NB4 (cell line): ENCODE measurements around the gene SH3D19.

Source experiments
- POLR2A ChIP-seq: IDR thresholded peaks from 2 replicates; pipeline ENCODE4 v1.6.1; 2011; ENCODE audit warnings: mild to moderate bottlenecking; ENCODE audit not compliant: insufficient read length; ENCODE audit errors: extremely low read depth
- TF ChIP-seq, protein P1 (sequence below): IDR thresholded peaks from one replicate; pipeline ENCODE4 v1.5.1; 2012; ENCODE audit warnings: low read depth, low read length
- TF ChIP-seq, protein P2 (sequence below): IDR thresholded peaks from 2 replicates; pipeline ENCODE4 v1.6.1; 2011; ENCODE audit warnings: low read depth, low read length

DNA sequence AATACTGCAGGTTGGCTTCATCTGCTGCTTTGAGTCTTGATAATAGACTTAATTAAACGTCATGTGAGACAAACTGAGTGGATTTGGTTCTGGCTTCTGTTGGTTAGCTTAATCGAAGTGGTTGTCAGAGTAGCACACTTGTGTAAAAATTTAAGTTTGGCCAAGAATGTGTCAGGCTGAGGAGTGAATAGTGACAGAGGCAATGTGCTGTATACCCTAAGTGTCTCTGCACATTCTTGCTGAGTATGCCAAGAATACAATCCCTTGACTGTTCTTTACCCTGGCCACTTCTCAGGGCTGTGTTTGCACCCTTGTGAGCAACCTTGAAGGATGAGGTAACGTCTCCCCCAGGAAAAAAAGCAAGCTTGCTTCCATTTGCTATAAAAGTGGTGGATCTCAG lies 211.1 kb downstream of the SH3D19 start:
- TF ChIP-seq, protein P1, sequence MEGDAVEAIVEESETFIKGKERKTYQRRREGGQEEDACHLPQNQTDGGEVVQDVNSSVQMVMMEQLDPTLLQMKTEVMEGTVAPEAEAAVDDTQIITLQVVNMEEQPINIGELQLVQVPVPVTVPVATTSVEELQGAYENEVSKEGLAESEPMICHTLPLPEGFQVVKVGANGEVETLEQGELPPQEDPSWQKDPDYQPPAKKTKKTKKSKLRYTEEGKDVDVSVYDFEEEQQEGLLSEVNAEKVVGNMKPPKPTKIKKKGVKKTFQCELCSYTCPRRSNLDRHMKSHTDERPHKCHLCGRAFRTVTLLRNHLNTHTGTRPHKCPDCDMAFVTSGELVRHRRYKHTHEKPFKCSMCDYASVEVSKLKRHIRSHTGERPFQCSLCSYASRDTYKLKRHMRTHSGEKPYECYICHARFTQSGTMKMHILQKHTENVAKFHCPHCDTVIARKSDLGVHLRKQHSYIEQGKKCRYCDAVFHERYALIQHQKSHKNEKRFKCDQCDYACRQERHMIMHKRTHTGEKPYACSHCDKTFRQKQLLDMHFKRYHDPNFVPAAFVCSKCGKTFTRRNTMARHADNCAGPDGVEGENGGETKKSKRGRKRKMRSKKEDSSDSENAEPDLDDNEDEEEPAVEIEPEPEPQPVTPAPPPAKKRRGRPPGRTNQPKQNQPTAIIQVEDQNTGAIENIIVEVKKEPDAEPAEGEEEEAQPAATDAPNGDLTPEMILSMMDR, result no peak
- TF ChIP-seq, protein P2, sequence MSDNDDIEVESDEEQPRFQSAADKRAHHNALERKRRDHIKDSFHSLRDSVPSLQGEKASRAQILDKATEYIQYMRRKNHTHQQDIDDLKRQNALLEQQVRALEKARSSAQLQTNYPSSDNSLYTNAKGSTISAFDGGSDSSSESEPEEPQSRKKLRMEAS, result no peak
- TF ChIP-seq POLR2A, result no peak
